ENCODE measurements around the gene PMPCA. TPM values are rescaled to one million over a fixed set of nuclear protein-coding genes. Genes with fewer than 3 reads are reported as not detected.

PMPCA gene
- total and polyA plus RNA-seq, 8 donors, result 25.8 to 121 (median 51.3) TPM

DNA sequence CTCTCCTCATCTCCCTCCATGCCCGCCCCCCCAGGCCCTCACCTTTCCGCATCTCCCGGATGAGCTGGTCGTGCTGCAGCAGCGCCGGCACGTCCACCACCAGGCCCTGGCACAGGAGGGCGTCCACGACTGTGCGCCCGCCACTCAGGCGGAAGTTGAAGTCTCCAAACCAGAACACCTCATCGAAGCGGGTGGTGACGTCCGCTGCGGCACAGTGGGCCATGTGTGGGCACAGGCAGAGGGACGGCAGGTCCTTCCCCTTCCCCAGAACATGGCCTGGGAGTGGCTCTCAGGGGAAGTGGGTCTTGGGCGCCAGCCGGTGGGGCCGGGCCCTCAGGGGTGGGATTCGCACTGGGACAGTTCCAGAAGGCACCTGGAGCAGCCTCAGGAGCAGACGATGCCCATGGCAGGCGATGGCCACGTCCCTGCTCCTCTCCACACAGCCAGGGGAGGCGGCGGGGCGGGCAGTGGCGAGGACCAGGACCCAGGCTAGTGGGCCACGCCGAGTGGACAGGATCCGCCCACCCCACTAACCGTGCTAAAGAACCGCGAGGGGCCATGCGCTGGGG, 21.4 kb downstream of the PMPCA start:
- H3K4me1 ChIP-seq, result peaks cover under 1 to 14% (median 7%) of the 10 kb centered on the region in 4 donors
- WGBS, 5 donors, result 90 to 97% (median 92%) methylated on average over 22 to 36 of the region's 36 CpGs
- intact Hi-C loops (cut with DNase I; ENCODE audit: low total_unique reads), result no loop called here
- H3K4me3 ChIP-seq, result no peak overlapping the region
- no peak for DNase-seq
- H3K36me3 ChIP-seq, result peaks cover 9 to 86% (median 76%) of the 10 kb centered on the region in 4 donors
- H3K9me3 ChIP-seq, result no peaks in the 10 kb centered on the region
- H3K27me3 ChIP-seq, result no peaks in the 10 kb centered on the region
- TF ChIP-seq POLR2AphosphoS5 (IDR thresholded peaks at IDR 0.05), result no peak
- TF ChIP-seq, protein P1, sequence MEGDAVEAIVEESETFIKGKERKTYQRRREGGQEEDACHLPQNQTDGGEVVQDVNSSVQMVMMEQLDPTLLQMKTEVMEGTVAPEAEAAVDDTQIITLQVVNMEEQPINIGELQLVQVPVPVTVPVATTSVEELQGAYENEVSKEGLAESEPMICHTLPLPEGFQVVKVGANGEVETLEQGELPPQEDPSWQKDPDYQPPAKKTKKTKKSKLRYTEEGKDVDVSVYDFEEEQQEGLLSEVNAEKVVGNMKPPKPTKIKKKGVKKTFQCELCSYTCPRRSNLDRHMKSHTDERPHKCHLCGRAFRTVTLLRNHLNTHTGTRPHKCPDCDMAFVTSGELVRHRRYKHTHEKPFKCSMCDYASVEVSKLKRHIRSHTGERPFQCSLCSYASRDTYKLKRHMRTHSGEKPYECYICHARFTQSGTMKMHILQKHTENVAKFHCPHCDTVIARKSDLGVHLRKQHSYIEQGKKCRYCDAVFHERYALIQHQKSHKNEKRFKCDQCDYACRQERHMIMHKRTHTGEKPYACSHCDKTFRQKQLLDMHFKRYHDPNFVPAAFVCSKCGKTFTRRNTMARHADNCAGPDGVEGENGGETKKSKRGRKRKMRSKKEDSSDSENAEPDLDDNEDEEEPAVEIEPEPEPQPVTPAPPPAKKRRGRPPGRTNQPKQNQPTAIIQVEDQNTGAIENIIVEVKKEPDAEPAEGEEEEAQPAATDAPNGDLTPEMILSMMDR (IDR thresholded peaks at IDR 0.05), result no peak
- TF ChIP-seq POLR2A (IDR thresholded peaks at IDR 0.05), result no peak
- no peak for TF ChIP-seq EP300 (IDR thresholded peaks at IDR 0.05)
- no peak overlapping the region for H3K27ac ChIP-seq

GRCh38 chr9:136432591-136432990, 22.1 kb downstream of the PMPCA start:
- no peak overlapping the region for H3K4me3 ChIP-seq
- no peak for DNase-seq
- 90 to 97% (median 95%) methylated on average over 22 to 26 of the region's 26 CpGs for WGBS, 5 donors
- TF ChIP-seq, protein P1 (IDR thresholded peaks at IDR 0.05), result no peak
- TF ChIP-seq POLR2A (IDR thresholded peaks at IDR 0.05) (no peak), POLR2AphosphoS5 (IDR thresholded peaks at IDR 0.05) (no peak), EP300 (IDR thresholded peaks at IDR 0.05) (no peak)
- peaks cover 8 to 22% (median 14%) of the 10 kb centered on the region in 4 donors for H3K4me1 ChIP-seq
- H3K27me3 ChIP-seq, result no peaks in the 10 kb centered on the region
- H3K9me3 ChIP-seq, result no peaks in the 10 kb centered on the region
- H3K36me3 ChIP-seq, result peaks cover 9 to 79% (median 71%) of the 10 kb centered on the region in 4 donors
- intact Hi-C loops (cut with DNase I; ENCODE audit: low total_unique reads), result no loop called here
- no peak overlapping the region for H3K27ac ChIP-seq

- no peaks in the 10 kb centered on the region for H3K27me3 ChIP-seq
- 89 to 95% (median 91%) methylated on average over 18 to 36 of the region's 36 CpGs for WGBS, 5 donors
- peaks cover 9 to 74% (median 66%) of the 10 kb centered on the region in 4 donors for H3K36me3 ChIP-seq
- H3K27ac ChIP-seq, result no peak overlapping the region
- peaks cover 13 to 28% (median 20%) of the 10 kb centered on the region in 4 donors for H3K4me1 ChIP-seq
- no peak overlapping the region for H3K4me3 ChIP-seq
- H3K9me3 ChIP-seq, result no peaks in the 10 kb centered on the region
- TF ChIP-seq POLR2AphosphoS5 (IDR thresholded peaks at IDR 0.05), result no peak
- no peak for TF ChIP-seq POLR2A (IDR thresholded peaks at IDR 0.05)
- TF ChIP-seq, protein P1 (IDR thresholded peaks at IDR 0.05), result no peak
- no peak for TF ChIP-seq EP300 (IDR thresholded peaks at IDR 0.05)
- intact Hi-C loops (cut with DNase I; ENCODE audit: low total_unique reads), result no loop called here
- DNase-seq, result no peak
Measured at GRCh38 chr9:136433043-136433715, 22.7 kb downstream of the PMPCA start.

- no peaks in the 10 kb centered on the region for H3K27me3 ChIP-seq
- TF ChIP-seq POLR2AphosphoS5 (IDR thresholded peaks at IDR 0.05) (no peak), POLR2A (IDR thresholded peaks at IDR 0.05) (no peak), EP300 (IDR thresholded peaks at IDR 0.05) (no peak)
- TF ChIP-seq, protein P1 (IDR thresholded peaks at IDR 0.05), result no peak
- 86 to 93% (median 91%) methylated on average over 20 to 37 of the region's 37 CpGs for WGBS, 5 donors
- DNase-seq, result no peak
- intact Hi-C loops (cut with DNase I; ENCODE audit: low total_unique reads), result no loop called here
- peaks cover 9 to 67% (median 58%) of the 10 kb centered on the region in 4 donors for H3K36me3 ChIP-seq
- H3K27ac ChIP-seq, result no peak overlapping the region
- no peak overlapping the region for H3K4me3 ChIP-seq
- H3K9me3 ChIP-seq, result no peaks in the 10 kb centered on the region
- peaks cover 19 to 36% (median 28%) of the 10 kb centered on the region in 4 donors for H3K4me1 ChIP-seq
Measured at GRCh38 chr9:136433849-136434579, 23.6 kb downstream of the PMPCA start.
